Cardiac septum (tissue), 1 donor: ENCODE measurements around the gene LMF2. TPM values are rescaled to one million over a fixed set of nuclear protein-coding genes. Genes with fewer than 3 reads are reported as not detected.

Source experiments
- DNase-seq: peaks from one replicate; pipeline ENCODE4 v3.0.0-alpha.2; 2020; ENCODE audit warnings: low spot score
- intact Hi-C: fragments of 100-400 bp; cut with DNase I; formaldehyde crosslinking; loops from one replicate; pipeline ENCODE4 v1.14.0; 2022
- total RNA-seq: library from RNA; stranded (reverse); fragmentation: NEBNext Ultra II Directional; extraction: Animal tissue kit (Norgen Biotek cat#: 25700); gene quantifications from one replicate; pipeline ENCODE4 v1.2.1, GENCODE V29; 2021
- donor health status: DM: no; HTN: no; CAD: no.

The LMF2 gene
- total RNA-seq, 1 donor from 2014 or later = 28.7 TPM

- intact Hi-C loops = loop anchor here (10.0 kb wide), 1 partner anchor 263 kb away; the partner anchor contains the start of gene TUBGCP6
- DNase-seq = peak; percentile 98
Measured at GRCh38 chr22:50507991-50508884, 736 bp upstream of the LMF2 start, which contains the start of gene NCAPH2. Gene NCAPH2, plus strand, starts transcription at chr22:50508224. Its CDS starts 114 bp downstream, at chr22:50508338.

GRCh38 chr22:50506611-50507420 is 686 bp downstream of the LMF2 start:
- no peak for DNase-seq
- intact Hi-C loops = loop anchor here (10.0 kb wide), 1 partner anchor 262 kb away; the partner anchor contains the start of gene TUBGCP6

DNA sequence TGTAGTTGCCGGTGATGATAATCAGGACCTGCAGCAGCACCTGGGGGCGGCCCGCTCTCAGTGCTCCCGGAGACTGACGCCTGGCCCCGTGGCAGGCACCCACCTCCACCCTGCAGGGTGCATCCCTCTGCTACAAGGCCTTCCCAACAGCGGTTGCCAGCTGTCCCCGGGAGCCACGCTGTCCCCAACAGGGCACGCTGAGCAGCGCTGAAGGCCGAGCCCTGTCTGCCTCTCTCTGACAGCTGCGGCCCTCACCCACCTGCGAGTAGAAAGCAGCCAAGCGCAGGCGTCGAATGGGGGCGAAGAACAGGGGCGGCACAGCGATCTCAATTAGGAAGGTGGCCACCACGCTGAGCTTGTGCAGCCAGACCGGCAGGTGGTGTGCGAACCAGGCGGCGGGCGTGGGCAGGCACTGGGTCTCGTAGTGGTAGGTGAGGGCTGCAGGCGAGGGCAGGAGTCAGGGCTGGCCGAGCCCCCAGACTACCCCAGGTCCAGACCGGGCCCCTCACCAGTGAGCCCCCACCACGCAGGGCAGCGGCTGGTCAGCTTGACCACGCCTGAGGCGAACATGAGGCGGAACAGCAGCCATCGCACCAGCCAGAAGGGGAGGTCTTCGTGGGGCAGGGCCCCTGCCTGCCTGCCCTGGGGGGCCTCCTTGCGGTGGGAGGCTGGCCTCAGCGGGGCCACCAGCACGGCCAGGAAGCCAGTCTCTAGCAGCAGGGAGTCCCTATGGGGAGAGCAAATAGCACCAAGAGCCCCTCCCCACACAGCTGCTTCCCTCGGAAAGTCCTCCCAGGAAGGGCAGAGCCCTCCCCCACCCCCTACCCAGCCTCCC is 1.5 kb downstream of the LMF2 start:
- DNase-seq = no peak
- intact Hi-C loops = loop anchor here (10.0 kb wide), 1 partner anchor 261 kb away; the partner anchor contains the start of gene TUBGCP6

DNA sequence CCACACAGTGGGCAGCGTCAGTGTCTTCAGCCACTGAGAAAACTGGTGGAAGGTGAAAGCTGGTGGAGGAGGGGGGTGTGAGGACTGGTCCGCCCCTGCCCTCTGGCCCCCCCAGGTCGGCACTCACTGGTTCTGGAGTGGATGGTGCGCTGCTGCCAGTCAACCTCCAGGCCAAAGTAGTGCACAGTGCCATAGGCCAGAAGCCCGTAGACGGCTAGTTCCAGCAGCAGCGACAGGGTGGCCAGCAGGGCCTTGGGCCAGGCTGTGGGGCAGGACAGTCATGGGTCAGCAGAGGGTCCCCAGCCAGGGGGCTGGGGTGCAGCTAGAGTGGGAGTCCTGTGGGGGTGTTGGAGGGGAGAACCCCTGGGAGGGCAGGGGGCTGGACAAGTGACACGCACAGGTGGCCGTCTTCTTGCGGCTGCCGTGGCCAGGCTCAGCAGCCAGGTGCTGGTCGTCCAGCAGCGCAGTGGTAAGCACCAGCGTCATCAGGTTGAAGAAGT is 2.2 kb downstream of the LMF2 start:
- no peak for DNase-seq
- intact Hi-C loops = loop anchor here (10.0 kb wide), 1 partner anchor 261 kb away; the partner anchor contains the start of gene TUBGCP6

DNA sequence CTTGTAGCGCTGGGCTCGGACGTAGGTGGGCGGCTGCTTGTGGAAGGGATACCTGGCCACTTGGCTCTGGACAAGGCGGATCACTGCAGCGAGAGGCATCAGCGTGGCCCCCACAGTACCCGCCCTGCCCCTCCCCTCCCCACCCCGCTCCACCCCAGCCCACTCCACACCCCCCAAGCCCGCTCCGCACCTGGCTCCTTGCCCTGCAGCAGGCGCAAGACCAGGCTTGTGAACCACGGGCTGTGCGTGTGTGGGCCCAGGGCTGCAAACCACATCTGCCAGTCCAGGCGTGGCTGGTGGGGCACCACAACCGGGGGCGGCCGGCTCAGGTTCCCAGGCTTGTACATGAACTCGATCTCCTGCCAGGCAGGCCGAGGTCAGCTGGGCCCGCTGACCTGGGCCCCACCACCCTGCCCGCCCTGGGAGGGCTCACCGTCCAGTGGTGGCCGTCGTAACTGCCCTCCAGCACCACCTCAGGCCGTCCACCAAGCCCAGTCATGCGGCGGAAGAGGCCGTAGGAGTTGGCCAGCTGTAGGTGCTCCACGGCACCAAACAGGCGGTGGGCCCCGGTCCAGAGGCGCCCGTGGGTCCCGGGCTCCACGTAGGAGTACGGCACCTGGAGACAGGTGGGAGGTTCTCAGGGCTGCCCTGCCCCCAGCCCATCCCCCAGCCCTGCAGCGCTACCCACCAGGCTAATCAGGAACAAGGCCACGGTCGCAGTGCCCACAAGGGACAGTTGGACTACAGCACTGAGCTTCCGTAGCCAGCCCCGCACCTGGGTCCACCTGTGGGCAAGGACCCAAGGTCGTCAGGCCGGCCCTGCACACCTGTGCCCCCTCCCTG is 2.9 kb downstream of the LMF2 start:
- intact Hi-C loops = loop anchor here (10.0 kb wide), 1 partner anchor 260 kb away; the partner anchor contains the start of gene TUBGCP6
- no peak for DNase-seq

- intact Hi-C loops = loop anchor here (10.0 kb wide), 1 partner anchor 259 kb away; the partner anchor contains the start of gene TUBGCP6
- DNase-seq = no peak
Measured at GRCh38 chr22:50503475-50504145, 3.9 kb downstream of the LMF2 start.

DNA sequence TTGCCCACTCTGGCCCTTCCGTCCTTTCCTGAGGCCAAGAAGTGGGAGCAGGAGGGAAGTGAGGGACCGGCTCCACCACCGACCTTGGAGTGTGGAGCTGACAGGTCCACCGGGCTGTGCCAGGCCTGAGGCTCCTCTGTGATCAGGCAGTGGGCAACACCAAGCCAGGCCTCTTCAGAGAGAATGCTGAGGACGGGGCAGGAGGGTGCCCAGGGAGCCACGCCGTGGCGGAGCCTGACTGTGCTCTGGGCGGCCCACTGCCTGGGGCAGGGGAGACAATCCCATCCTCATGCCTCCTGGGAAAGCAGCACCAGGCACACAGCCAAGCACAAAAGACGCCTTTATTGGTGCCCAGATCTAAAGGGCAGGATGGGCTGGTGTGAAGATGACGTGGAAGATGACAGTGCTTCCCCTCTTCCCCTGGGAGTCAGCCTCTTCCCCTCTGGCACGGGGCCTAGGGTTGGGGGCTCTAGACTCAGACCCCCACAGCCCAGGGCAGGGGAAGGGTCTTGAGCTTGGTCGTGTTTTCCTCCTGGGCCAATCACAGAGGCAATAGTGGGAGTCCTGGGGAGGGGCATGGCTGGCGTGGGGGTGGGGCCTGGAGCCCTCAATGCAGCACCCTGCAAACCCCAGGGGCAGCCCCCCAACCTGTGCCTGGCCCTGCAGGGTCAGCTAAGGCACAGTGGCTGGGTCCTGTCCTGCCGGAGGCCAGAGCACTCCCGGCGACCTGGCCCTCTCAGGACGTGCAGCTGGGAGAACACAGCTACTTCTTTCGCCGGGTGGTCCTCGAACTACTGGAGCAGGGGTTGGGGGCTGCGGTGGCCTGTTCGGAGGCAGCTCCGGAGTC is 4.7 kb downstream of the LMF2 start:
- no peak for DNase-seq
- intact Hi-C loops = loop anchor here (10.0 kb wide), 1 partner anchor 258 kb away; the partner anchor contains the start of gene TUBGCP6

- no peak for DNase-seq
- intact Hi-C loops = loop anchor here (10.0 kb wide), 1 partner anchor 257 kb away; the partner anchor contains the start of gene TUBGCP6
Measured at GRCh38 chr22:50502096-50502495, 5.4 kb downstream of the LMF2 start.

DNA sequence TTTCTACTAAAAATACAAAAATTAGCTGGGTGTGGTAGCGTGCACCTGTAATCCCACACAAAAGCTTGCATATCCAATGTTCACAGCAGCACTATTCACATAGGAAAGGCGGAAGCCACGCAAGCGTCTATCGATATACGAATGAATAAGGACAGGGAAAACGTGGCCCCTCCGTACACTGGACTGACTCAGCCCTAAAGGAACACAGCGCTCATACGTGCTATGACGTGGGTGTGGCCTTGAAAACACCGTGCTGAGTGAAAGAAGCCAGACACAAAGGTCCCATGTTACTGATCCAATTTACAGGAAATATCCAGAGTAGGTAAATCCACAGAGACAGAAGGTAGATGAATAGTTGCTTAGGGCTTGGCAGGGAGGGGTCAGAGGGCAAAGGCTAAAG is 7.0 kb downstream of the LMF2 start:
- intact Hi-C loops = loop anchor here (10.0 kb wide), 1 partner anchor 256 kb away; the partner anchor contains the start of gene TUBGCP6
- no peak for DNase-seq

GRCh38 chr22:50498322-50498890 is 9.1 kb downstream of the LMF2 start:
- no peak for DNase-seq
- intact Hi-C loops = no loop called here

DNA sequence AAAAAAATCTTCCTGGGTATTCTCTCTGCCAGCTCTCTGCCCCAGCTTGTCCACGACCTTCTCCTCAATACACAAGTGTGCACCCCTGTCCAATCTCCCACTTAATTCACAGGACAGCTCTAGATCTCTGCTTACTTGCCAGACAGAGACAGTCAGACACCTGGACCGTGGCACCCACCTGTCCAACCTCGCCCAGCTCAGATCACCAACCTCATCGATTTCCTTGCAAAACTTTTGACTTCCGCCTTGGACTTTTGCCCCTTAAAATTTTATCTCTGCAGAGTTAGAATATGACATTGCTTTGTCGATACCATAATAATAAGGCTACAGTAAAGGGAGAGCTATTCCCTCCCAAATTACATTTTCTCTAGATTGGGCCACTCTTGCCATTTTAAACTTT is 10.4 kb downstream of the LMF2 start:
- DNase-seq = no peak
- intact Hi-C loops = no loop called here

DNA sequence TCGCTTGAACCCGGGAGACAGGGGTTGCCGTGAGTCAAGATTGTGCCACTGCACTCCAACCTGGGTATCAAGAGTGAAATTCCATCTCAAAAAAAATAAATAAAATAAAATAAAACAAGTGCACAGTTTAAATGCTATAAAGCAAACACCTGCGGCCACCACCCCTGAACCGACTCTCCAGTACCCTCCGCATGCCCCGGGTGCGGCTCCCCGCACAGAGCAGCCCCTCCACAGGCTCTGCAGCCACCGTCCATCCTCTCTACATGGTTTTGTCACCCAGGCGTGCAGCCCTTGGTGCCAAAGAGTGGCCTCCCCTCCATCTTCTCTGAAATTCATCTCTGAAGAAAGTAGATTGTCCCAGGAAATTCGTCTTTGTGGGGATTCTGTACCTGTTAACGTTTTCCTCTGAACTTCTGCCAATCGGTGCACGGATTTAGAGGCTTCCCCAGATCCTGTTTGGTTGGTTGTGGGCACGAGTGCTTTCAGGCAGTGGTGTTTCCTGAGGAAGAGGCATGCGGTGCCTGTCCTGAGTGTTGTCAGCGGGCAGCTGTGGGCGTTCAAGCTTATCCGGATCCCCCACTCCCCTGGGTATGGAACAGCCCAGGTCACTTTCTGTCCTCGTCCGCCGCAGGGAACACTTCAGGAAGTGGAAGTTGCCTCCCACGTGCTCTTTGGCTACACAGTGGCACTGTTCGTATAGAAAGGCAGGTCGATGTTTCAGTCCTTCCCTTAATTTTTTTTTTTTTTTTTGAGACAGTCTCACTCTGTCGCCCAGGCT is 16.8 kb downstream of the LMF2 start:
- intact Hi-C loops = no loop called here
- DNase-seq = no peak

DNA sequence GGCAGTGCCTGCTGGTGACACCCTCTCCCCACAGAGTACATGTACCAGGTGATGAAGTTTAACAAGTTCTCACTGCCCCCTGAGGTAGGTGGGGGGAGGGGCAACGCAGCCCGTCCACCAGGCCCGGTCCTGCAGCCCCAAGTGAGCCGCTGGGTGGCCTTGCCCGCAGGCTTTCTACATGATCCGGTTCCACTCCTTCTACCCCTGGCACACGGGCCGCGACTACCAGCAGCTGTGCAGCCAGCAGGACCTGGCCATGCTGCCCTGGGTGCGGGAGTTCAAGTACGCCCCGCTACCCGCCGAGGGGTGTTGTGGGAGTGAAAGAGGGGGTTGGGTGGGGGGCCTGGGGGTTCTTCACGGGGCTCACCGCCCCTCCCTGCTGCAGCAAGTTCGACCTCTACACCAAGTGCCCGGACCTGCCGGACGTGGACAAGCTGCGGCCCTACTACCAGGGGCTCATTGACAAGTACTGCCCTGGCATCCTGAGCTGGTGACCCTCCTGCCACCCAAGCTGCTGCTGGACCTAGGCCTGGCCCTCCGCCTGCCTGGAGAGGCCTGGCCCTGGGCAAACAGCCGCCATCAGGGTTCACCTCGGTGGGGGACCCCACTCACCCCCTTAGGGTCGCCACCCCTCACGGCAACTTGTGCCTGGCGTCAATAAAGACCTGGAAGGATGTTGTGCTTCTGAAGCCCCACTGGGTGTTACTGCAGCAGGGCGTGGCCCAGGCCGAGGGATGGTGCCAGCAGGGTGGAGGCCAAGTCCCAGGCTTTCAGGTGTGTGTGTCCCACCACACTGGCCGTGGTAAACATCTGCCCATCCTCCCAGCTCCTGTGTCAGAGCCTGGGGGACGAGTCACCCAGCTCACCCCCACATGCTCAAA is 17.9 kb downstream of the LMF2 start:
- intact Hi-C loops = no loop called here
- DNase-seq = no peak

GRCh38 chr22:50488886-50489285 is 18.6 kb downstream of the LMF2 start:
- intact Hi-C loops = no loop called here
- DNase-seq = no peak
